Heart left ventricle (tissue), 13 donors: ENCODE results near the gene FOXK1.

Source experiments
- CTCF ChIP-seq, 12 donors: fragments of 200-600 bp; sonication (generic) in 4 of 12; IDR thresholded peaks; one replicate each; pipeline versions ENCODE4 v1.5.0 to v1.8.0; 2018 to 2022; ENCODE audit warnings: antibody characterized with exemption in 12 of 12, mild to moderate bottlenecking in 5 of 12
- POLR2A ChIP-seq, 2 donors: fragments of 450-650 bp; IDR thresholded peaks; one replicate each; pipeline ENCODE4 v1.6.1; 2017; ENCODE audit warnings: antibody characterized with exemption in 2 of 2, mild to moderate bottlenecking in 2 of 2, moderate library complexity in 2 of 2
- donor health status: ischemic (EF 13 %, LVEDD 7.1; RV severe dilation, severe dysfunction).
- donor health status: DM: no; HTN: yes; CAD: no.
- donor health status: DM: no; HTN: no; CAD: no.
- donor health status: ischemic (EF 25% LVEDD 6.9; RV normal size, moderate dysfunction).
- donor health status: ischemic (EF 25% LVEDD 5.7; RV mildly dilated, moderate dysfunction).
- donor health status: ischemic (EF 35%, LVEDD 5.7; RV mildly dilated, moderate dysfunction).
- donor health status: nonischemic (EF 11% LVEDD 7.7; RV severe dilation, severe dysfunction).
- donor health status: DM: yes; HTN: yes; CAD: no.
- donor health status: PGD.
- donor health status: ischemic (EF 29% LVEDD 5.4; RV normal size, mild dysfunction).
- donor health status: nonischemic (EF 23%, LVEDD 6.1; RV moderate dilation, normal function).

DNA sequence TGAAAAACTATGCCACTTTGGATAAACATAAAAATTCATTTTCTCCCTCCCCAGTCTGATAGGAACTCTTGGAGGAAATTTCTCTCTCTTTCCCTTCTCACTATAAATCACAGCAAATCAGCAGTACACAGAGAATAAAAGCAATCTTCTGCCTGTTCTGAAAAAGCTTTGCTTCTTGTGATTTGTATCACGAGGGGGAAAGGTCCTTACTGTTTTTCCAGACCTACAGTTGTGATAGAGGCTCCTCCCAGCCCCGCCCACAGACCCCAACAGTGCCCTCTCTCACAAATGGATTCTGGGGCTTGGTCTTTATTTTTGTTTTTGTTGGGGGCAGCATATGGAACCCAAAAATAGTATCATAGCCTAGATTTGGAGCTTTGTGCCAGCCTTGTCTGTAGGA is 12.2 kb downstream of the FOXK1 start:
- TF ChIP-seq CTCF (IDR thresholded peaks at IDR 0.05), result no peak
- no peak for TF ChIP-seq POLR2A (IDR thresholded peaks at IDR 0.05)
